ENCODE measurements around the gene THSD7A. TPM values are rescaled to one million over a fixed set of nuclear protein-coding genes. Genes with fewer than 3 reads are reported as not detected.

Gene THSD7A
- polyA plus RNA-seq, 1 experiment = 0.06 TPM

DNA sequence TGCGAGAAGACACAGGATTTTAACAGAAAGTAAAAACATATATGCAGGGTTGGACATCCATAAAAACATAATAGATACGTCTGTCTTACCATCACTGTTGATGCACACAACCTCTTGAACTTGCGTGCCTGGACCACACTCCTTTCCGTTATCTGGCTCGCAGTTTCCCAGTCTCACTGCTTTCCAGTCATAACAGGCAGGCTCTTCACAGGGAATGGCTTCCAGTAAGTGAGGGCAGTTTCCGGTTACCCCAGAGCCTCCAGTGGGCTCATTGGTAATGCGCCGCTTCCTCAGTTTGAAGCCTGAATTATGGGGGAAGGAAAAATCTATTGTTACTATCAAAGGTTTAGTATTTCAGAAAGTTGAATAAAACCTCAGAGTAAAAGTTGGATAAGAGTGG lies 290.7 kb downstream of the THSD7A start:
- TF ChIP-seq, protein P1, sequence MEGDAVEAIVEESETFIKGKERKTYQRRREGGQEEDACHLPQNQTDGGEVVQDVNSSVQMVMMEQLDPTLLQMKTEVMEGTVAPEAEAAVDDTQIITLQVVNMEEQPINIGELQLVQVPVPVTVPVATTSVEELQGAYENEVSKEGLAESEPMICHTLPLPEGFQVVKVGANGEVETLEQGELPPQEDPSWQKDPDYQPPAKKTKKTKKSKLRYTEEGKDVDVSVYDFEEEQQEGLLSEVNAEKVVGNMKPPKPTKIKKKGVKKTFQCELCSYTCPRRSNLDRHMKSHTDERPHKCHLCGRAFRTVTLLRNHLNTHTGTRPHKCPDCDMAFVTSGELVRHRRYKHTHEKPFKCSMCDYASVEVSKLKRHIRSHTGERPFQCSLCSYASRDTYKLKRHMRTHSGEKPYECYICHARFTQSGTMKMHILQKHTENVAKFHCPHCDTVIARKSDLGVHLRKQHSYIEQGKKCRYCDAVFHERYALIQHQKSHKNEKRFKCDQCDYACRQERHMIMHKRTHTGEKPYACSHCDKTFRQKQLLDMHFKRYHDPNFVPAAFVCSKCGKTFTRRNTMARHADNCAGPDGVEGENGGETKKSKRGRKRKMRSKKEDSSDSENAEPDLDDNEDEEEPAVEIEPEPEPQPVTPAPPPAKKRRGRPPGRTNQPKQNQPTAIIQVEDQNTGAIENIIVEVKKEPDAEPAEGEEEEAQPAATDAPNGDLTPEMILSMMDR (IDR thresholded peaks at IDR 0.05; ENCODE audit: low read depth, low read length) = no peak

DNA sequence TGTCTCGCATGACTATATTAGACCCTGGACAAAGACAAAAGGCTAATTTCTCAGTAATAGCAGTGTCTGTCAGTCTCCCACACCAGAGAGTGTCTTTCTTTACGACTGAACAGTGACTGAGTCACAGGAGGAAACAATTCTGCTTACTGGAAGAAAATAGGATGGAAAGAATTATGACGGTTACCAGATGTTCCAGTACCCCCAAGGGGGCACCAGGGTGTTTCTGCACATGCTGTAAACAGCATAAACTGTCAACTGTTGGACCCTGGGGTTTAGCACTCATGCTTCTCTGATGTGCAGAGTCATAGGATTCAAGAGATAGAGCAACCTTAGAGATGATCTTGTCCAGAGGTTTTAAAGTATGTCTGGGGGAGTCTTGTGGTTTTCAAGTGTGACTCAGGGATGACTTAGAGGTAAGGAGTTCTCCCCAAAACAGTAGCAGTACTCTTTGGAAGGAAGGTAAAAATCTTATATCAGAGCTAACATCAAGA lies 291.7 kb downstream of the THSD7A start:
- no peaks in the 10 kb centered on the region for H3K27me3 ChIP-seq (ENCODE audit: control insufficient read depth, insufficient read depth, low read length)
- H3K4me3 ChIP-seq (ENCODE audit: low read depth, low read length) = no peak overlapping the region
- no peak for DNase-seq (ENCODE audit: low read depth, low spot score)
- TF ChIP-seq, protein P1 (IDR thresholded peaks at IDR 0.05; ENCODE audit: low read depth, low read length) = no peak
- no peak overlapping the region for H3K27ac ChIP-seq (ENCODE audit: low read depth, low read length)
- CTCF ChIA-PET = no interaction called here
- H3K9me3 ChIP-seq (ENCODE audit: control insufficient read depth, insufficient read depth, low read length) = no peaks in the 10 kb centered on the region
- POLR2A ChIA-PET = no interaction called here

More for the DNA sequence above, 290.7 kb downstream of the THSD7A start:
- DNase-seq (ENCODE audit: low read depth, low spot score) = no peak
- CTCF ChIA-PET = no interaction called here
- Histone ChIP-seq H3K27me3 (ENCODE audit: control insufficient read depth, insufficient read depth, low read length) (no peaks in the 10 kb centered on the region), H3K4me3 (ENCODE audit: low read depth, low read length) (no peak overlapping the region), H3K9me3 (ENCODE audit: control insufficient read depth, insufficient read depth, low read length) (no peaks in the 10 kb centered on the region), H3K27ac (ENCODE audit: low read depth, low read length) (no peak overlapping the region)
- POLR2A ChIA-PET = no interaction called here

DNA sequence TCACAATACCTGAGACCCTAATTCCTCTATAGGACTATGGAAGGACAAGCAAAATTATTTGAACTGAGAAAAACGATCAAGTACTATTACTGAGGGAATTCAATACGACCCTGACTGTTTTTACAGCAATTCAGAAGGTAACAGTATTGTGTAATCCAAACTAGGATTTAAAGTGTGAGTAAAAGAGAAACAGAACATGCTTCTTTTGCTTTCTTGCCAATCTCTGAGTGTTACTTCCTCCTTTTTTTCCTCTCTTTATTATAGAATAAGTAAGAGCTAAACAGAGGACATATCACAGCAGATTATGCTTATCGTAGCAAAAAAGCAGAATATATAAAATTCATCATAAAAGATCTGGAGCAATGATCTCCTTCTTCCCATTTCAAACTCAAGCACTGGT lies 292.1 kb downstream of the THSD7A start:
- TF ChIP-seq, protein P1 (IDR thresholded peaks at IDR 0.05; ENCODE audit: low read depth, low read length) = no peak
- H3K27ac ChIP-seq (ENCODE audit: low read depth, low read length) = no peak overlapping the region
- DNase-seq (ENCODE audit: low read depth, low spot score) = no peak
- no peaks in the 10 kb centered on the region for H3K27me3 ChIP-seq (ENCODE audit: control insufficient read depth, insufficient read depth, low read length)
- ChIA-PET CTCF (no interaction called here), POLR2A (no interaction called here)
- no peak overlapping the region for H3K4me3 ChIP-seq (ENCODE audit: low read depth, low read length)
- H3K9me3 ChIP-seq (ENCODE audit: control insufficient read depth, insufficient read depth, low read length) = no peaks in the 10 kb centered on the region

DNA sequence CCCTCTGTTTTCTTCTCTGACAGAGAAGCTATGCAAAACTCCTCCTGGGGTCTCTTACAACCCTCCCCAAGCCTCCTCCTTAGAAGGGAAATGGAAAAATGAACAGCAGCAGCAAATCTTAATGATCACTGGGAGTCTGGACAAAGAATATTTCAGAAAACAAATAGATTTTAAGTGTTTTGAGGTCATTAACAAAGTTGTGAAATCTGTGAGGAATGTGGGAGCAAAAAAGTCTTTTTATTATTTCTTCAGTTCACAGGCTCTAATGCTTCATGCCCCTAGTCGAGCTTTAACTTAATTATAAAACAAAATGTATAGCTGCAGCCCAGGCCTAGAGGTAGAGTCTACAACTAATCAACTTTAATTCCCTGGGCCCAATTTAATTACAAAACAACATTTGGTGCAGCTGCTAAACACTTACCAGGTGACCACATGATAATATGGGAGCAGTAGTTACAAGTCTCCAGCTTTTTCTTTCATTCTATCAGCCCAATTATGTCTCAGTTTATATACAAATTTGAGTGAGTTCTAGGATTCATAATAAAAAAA lies 293.2 kb downstream of the THSD7A start:
- Histone ChIP-seq H3K27me3 (ENCODE audit: control insufficient read depth, insufficient read depth, low read length) (no peaks in the 10 kb centered on the region), H3K4me3 (ENCODE audit: low read depth, low read length) (no peak overlapping the region), H3K9me3 (ENCODE audit: control insufficient read depth, insufficient read depth, low read length) (no peaks in the 10 kb centered on the region), H3K27ac (ENCODE audit: low read depth, low read length) (no peak overlapping the region)
- POLR2A ChIA-PET = no interaction called here
- CTCF ChIA-PET = no interaction called here
- DNase-seq (ENCODE audit: low read depth, low spot score) = no peak
- TF ChIP-seq, protein P1 (IDR thresholded peaks at IDR 0.05; ENCODE audit: low read depth, low read length) = no peak

DNA sequence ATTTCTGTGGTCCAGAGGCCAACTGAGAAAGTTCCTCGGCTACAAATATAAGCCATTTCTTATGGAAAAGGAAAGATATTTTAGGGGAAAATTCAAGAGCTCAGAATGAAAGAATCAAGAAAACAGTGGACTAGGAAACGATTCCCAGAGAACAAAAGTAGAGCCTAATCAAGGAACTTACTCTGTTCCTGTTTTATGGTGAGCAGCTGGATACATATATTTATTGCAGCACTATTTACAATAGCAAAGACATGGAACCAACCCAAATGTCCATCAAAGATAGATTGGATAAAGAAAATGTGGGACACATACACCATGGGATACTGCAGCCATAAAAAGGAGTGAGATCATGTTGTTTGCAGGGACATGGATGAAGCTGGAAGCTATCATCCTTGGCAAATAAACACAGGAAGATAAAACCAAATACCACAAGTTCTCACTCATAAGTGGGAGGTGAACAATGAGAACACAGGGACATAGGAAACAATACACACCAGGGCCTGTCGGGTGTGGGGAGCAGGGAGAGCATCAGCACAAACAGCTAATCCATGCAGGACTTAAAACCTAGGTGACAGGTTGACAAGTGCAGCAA lies 298.7 kb downstream of the THSD7A start:
- DNase-seq (ENCODE audit: low read depth, low spot score) = no peak
- Histone ChIP-seq H3K27me3 (ENCODE audit: control insufficient read depth, insufficient read depth, low read length) (no peaks in the 10 kb centered on the region), H3K4me3 (ENCODE audit: low read depth, low read length) (no peak overlapping the region), H3K27ac (ENCODE audit: low read depth, low read length) (no peak overlapping the region), H3K9me3 (ENCODE audit: control insufficient read depth, insufficient read depth, low read length) (no peaks in the 10 kb centered on the region)
- ChIA-PET CTCF (no interaction called here), POLR2A (no interaction called here)
- TF ChIP-seq, protein P1 (IDR thresholded peaks at IDR 0.05; ENCODE audit: low read depth, low read length) = no peak
